ENCODE measurements around the gene STK10. TPM values are rescaled to one million over a fixed set of nuclear protein-coding genes. Genes with fewer than 3 reads are reported as not detected.

The STK10 gene
- total RNA-seq, 2 experiments from 2014 or later: 83.1 to 144 TPM

GRCh38 chr5:172119921-172120688 is 67.9 kb downstream of the STK10 start:
- Mint-ChIP-seq H3K4me3 (no peak overlapping the region), H3K27ac (peak overlapping the region; percentile 8)
- CTCF ChIA-PET: interaction anchor here (0.6 to 1.0 kb wide), 4 partner anchors 11 to 108 kb away, joined by 3 read pairs; no protein-coding TSS in a partner anchor

DNA sequence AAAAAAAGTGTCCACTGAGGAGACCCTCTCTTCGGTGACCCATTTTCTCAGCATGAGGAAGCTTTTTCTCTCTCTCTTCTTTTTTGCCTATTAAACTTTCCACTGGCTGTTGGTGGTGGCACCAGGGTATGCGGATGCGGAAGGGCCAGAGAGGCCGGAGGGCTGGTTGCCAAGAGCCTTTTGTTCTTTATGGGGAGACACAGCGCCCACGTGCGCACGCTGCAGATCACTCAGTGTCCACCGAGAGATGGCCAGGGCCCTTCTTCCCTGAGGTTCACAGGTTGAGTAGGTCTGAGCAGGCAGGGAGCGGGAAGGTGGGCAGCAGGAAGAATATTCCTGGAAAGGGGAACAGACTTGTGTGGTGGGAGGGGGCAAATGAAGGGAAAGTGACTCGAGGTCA is 69.1 kb downstream of the STK10 start:
- H3K27me3 Mint-ChIP-seq: no peaks in the 10 kb centered on the region
- H3K36me3 Mint-ChIP-seq (ENCODE audit: low read depth): peaks cover 33% of the 10 kb centered on the region
- peaks cover 43% of the 10 kb centered on the region for H3K4me1 Mint-ChIP-seq
- H3K9me3 Mint-ChIP-seq (ENCODE audit: low read depth): no peaks in the 10 kb centered on the region
- H3K27ac Mint-ChIP-seq: peak overlapping the region; percentile 75
- no peak for ATAC-seq
- no peak overlapping the region for H3K4me3 Mint-ChIP-seq
- CTCF ChIA-PET: no interaction called here
- no peak for DNase-seq
- POLR2A ChIA-PET: interaction anchor here (0.7 kb wide), 1 partner anchor 122 kb away, joined by 3 read pairs; no protein-coding TSS in a partner anchor
- intact Hi-C loops (cut with DNase I, micrococcal nuclease): loop anchor here in 1 of 2 experiments (10.0 kb wide), 1 partner anchor 656 kb away; the partner anchor contains the start of gene DUSP1

More at GRCh38 chr5:172119921-172120688, 67.9 kb downstream of the STK10 start:
- intact Hi-C loops (cut with DNase I, micrococcal nuclease): loop anchor here in 1 of 2 experiments (10.0 kb wide), 1 partner anchor 655 kb away; the partner anchor contains the start of gene DUSP1
- H3K36me3 Mint-ChIP-seq (ENCODE audit: low read depth): peaks cover 37% of the 10 kb centered on the region
- POLR2A ChIA-PET: no interaction called here
- peaks cover 3% of the 10 kb centered on the region for H3K9me3 Mint-ChIP-seq (ENCODE audit: low read depth)
- DNase-seq: no peak
- no peaks in the 10 kb centered on the region for H3K27me3 Mint-ChIP-seq
- peaks cover 40% of the 10 kb centered on the region for H3K4me1 Mint-ChIP-seq
- no peak for ATAC-seq

DNA sequence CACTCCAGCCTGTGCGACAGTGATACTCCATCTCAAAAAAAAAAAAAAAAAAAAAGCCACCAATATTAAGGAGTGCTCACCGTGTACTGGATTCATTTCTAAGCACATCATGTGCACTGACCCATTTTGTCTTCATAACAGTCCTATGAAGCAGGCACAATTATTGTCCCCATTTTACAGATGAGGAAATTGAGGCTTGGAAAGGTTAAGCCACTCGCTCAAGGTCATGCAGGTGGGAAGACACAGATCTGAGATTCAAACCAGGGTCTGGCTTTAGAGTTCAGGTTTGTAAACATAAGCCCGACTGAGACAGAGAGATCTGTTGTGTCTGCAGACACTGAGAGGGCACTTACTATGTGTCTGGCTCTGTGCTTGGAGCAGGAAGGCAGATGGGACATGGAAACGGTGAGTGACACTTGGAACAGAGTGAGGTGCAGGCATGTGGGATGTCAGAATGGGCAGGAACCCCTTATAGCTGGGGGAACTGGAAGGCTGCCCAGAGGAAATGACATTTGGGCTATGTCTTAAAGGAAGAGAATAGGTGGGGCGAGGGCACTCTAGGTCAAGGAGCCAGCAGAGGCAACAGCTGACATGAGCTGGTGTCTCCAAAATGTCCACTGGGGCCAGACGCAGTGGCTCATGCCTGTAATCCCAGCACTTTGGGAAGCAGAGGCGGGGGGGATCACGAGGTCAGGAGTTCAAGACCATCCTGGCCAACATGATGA is 69.9 kb downstream of the STK10 start:
- DNase-seq: no peak
- H3K27ac Mint-ChIP-seq: peak overlapping the region; percentile 89
- H3K4me1 Mint-ChIP-seq: peaks cover 49% of the 10 kb centered on the region
- no peaks in the 10 kb centered on the region for H3K9me3 Mint-ChIP-seq (ENCODE audit: low read depth)
- ATAC-seq: no peak
- CTCF ChIA-PET: interaction anchor here (0.9 to 2.6 kb wide), 2 partner anchors 56 to 171 kb away, joined by 3 to 9 read pairs; no protein-coding TSS in a partner anchor
- no peak overlapping the region for H3K4me3 Mint-ChIP-seq
- POLR2A ChIA-PET: no interaction called here
- H3K27me3 Mint-ChIP-seq: no peaks in the 10 kb centered on the region
- peaks cover 38% of the 10 kb centered on the region for H3K36me3 Mint-ChIP-seq (ENCODE audit: low read depth)
- intact Hi-C loops (cut with DNase I, micrococcal nuclease): loop anchor here in 1 of 2 experiments (10.0 kb wide), 1 partner anchor 657 kb away; the partner anchor contains the start of gene DUSP1

DNA sequence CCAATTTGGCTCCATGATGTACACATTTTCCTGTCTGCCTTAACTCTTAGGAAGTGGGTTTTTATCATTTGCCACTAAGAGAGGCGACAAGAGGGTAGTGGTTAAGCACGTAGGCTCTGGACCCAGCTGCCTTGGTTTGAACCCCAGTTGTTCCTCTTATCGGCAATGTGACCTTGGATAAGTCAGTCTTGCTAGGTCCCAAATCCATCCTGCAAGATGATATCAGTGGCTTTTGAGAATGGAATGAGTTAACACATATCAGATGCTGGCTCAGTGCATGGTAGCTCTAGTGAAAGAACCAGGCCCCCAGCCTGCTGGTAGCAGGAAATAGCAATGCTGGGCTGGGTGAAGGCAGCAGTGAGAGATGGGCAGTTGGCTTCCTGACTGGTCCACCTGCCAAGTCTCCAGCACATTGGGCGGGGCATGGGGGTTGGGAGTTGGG is 72.5 kb downstream of the STK10 start:
- ChIA-PET POLR2A (interaction anchor here (1.0 to 1.1 kb wide), 3 partner anchors 18 to 71 kb away, joined by 3 to 4 read pairs (median 4); no protein-coding TSS in a partner anchor), CTCF (interaction anchor here (0.6 to 2.6 kb wide), 5 partner anchors 8 to 59 kb away, joined by 3 to 9 read pairs (median 3); no protein-coding TSS in a partner anchor)
- Mint-ChIP-seq H3K4me1 (peaks cover 69% of the 10 kb centered on the region), H3K36me3 (ENCODE audit: low read depth) (peaks cover 38% of the 10 kb centered on the region), H3K27me3 (no peaks in the 10 kb centered on the region), H3K4me3 (peak overlapping the region; percentile 80), H3K27ac (peak overlapping the region; percentile 98), H3K9me3 (ENCODE audit: low read depth) (no peaks in the 10 kb centered on the region)
- intact Hi-C loops (cut with DNase I, micrococcal nuclease): loop anchor here (1.0 to 10.0 kb wide), 4 partner anchors 17 to 659 kb away; partner anchors contain the start of gene DUSP1 (in 1 of the 2)
- DNase-seq: peak; percentile 44
- no peak for ATAC-seq

DNA sequence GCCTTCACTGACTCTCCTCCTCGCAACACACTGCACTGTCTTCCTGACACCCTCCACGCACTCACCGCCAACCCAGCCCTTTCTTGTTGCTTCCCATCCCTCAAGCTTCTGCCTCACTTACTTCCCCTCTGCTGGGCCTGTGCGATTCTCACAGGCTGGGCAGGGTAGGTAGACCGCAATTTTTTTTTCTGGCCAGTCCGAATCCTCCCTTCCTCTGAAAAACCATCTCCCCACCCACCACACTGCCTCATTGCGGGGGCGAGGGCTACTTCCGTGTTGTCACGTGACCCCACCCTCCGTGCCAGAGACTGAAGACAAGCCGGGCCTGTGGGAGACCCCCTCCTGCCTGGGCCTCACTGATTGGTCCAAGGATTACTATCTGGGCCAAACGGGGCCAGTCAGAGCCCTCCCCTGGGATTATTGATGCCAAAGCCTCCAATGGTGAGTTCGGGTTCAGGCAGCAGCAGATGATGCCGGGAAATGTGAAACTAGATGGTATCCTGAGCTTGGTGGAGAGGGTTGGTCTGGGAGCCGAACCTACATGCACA is 73.1 kb downstream of the STK10 start:
- intact Hi-C loops (cut with DNase I, micrococcal nuclease): loop anchor here (1.0 to 10.0 kb wide), 5 partner anchors 18 to 660 kb away; partner anchors contain the start of gene DUSP1 (in 1 of the 2)
- POLR2A ChIA-PET: interaction anchor here (1.0 to 1.1 kb wide), 4 partner anchors 18 to 176 kb away, joined by 3 to 4 read pairs (median 4); no protein-coding TSS in a partner anchor

GRCh38 chr5:172113036-172113435 is 75.0 kb downstream of the STK10 start:
- DNase-seq (peak; percentile 87), ATAC-seq (peak; percentile 39)
- H3K4me3 Mint-ChIP-seq: peak overlapping the region; percentile 59
- POLR2A ChIA-PET: interaction anchor here (0.7 kb wide), 1 partner anchor 10 kb away, joined by 5 read pairs; no protein-coding TSS in a partner anchor
- H3K27me3 Mint-ChIP-seq: no peaks in the 10 kb centered on the region
- H3K4me1 Mint-ChIP-seq: peaks cover 75% of the 10 kb centered on the region
- CTCF ChIA-PET: interaction anchor here (1.1 kb wide), 1 partner anchor 30 kb away, joined by 4 read pairs; no protein-coding TSS in a partner anchor
- peak overlapping the region; percentile 92 for H3K27ac Mint-ChIP-seq
- H3K9me3 Mint-ChIP-seq (ENCODE audit: low read depth): no peaks in the 10 kb centered on the region
- peaks cover 38% of the 10 kb centered on the region for H3K36me3 Mint-ChIP-seq (ENCODE audit: low read depth)
- intact Hi-C loops (cut with DNase I, micrococcal nuclease): loop anchor here (1.0 to 10.0 kb wide), 3 partner anchors 46 to 662 kb away; partner anchors contain the start of gene DUSP1 (in 1 of the 2)

More for the DNA sequence above, 73.1 kb downstream of the STK10 start:
- no peaks in the 10 kb centered on the region for H3K27me3 Mint-ChIP-seq
- CTCF ChIA-PET: interaction anchor here (0.6 to 1.5 kb wide), 6 partner anchors 9 to 73 kb away, joined by 3 to 8 read pairs (median 3); partner anchors contain the start of gene STK10
- peaks cover 74% of the 10 kb centered on the region for H3K4me1 Mint-ChIP-seq
- DNase-seq (peak; percentile 92), ATAC-seq (peak; percentile 73)
- H3K9me3 Mint-ChIP-seq (ENCODE audit: low read depth): no peaks in the 10 kb centered on the region
- peaks cover 39% of the 10 kb centered on the region for H3K36me3 Mint-ChIP-seq (ENCODE audit: low read depth)
- peak overlapping the region; percentile 98 for H3K27ac Mint-ChIP-seq
- peak overlapping the region; percentile 80 for H3K4me3 Mint-ChIP-seq

DNA sequence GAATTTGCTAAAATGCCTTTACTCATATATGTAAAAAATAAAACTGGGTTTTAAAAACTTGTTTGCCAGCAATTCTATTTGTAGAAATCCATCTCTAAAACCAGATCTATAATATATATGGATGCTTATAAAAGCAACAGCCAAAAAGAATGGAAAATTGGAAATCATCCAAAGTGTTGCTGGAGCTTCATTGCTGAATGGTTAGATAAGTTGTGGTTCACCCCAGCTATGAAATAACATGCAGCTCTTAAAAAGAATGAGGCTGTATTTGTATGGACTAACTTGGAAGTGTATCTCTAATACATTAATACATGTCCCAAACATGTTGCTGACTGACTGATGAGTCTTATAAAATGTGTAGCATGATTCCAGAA is 76.2 kb downstream of the STK10 start:
- H3K4me3 Mint-ChIP-seq: peak overlapping the region; percentile 53
- peaks cover 85% of the 10 kb centered on the region for H3K4me1 Mint-ChIP-seq
- intact Hi-C loops (cut with DNase I, micrococcal nuclease): loop anchor here (1.0 to 10.0 kb wide), 12 partner anchors 21 to 663 kb away; partner anchors contain the start of genes STK10 (in 2 of the 2), DUSP1 (in 1 of the 2), FBXW11 (in 1 of the 2) and UBTD2 (in 1 of the 2)
- ChIA-PET CTCF (interaction anchor here (0.7 to 1.9 kb wide), 12 partner anchors 40 to 186 kb away, joined by 3 to 26 read pairs (median 4); partner anchors contain the start of gene STK10), POLR2A (interaction anchor here (1.1 to 1.5 kb wide), 6 partner anchors 51 to 171 kb away, joined by 3 to 21 read pairs (median 6); partner anchors contain the start of genes STK10 and UBTD2)
- peaks cover 39% of the 10 kb centered on the region for H3K36me3 Mint-ChIP-seq (ENCODE audit: low read depth)
- no peak for DNase-seq
- H3K27ac Mint-ChIP-seq: peak overlapping the region; percentile 91
- ATAC-seq: no peak
- H3K9me3 Mint-ChIP-seq (ENCODE audit: low read depth): no peaks in the 10 kb centered on the region
- H3K27me3 Mint-ChIP-seq: no peaks in the 10 kb centered on the region

GRCh38 chr5:172110921-172111851 is 76.8 kb downstream of the STK10 start:
- POLR2A ChIA-PET: interaction anchor here (0.6 to 1.5 kb wide), 7 partner anchors 52 to 354 kb away, joined by 3 to 21 read pairs (median 5); partner anchors contain the start of genes STK10 and UBTD2
- intact Hi-C loops (cut with DNase I, micrococcal nuclease): loop anchor here (1.0 to 10.0 kb wide), 12 partner anchors 22 to 664 kb away; partner anchors contain the start of genes STK10 (in 2 of the 2), DUSP1 (in 1 of the 2), FBXW11 (in 1 of the 2) and UBTD2 (in 1 of the 2)
- Mint-ChIP-seq H3K27me3 (no peaks in the 10 kb centered on the region), H3K27ac (peak overlapping the region; percentile 91), H3K36me3 (ENCODE audit: low read depth) (peaks cover 38% of the 10 kb centered on the region), H3K4me3 (peak overlapping the region; percentile 53), H3K4me1 (peaks cover 85% of the 10 kb centered on the region), H3K9me3 (ENCODE audit: low read depth) (no peaks in the 10 kb centered on the region)
- CTCF ChIA-PET: interaction anchor here (0.7 to 1.9 kb wide), 14 partner anchors 41 to 274 kb away, joined by 3 to 26 read pairs (median 4); partner anchors contain the start of gene STK10
- peak; percentile 94 for DNase-seq
- peak; percentile 87 for ATAC-seq

DNA sequence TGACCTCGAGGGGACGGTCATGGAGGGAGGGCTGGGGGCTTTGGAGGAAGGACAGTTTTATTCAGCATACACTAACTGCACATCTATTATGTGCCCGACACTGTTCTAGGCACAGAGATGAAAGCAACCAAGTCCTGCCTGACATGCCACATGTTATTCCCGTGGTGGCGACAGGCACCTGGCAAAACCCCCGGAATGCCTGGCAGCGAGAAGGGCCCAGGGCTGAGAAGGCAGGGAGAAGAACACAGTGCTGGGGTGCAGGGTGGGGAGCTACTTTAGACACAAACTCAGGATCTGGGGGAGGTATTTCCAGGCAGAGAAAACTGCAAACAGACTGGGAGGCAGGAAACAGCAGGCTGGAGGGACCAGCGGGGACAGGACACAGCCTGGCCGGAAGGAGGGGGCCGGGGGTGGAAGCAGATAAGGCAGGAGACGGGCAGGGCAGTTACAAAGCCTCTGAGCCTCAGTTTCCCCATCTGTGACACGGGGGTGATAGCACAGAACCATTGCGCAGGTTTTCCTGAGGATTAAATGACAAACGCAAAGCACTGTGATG is 77.7 kb downstream of the STK10 start:
- intact Hi-C loops (cut with DNase I, micrococcal nuclease): loop anchor here (2.0 to 10.0 kb wide), 5 partner anchors 43 to 664 kb away; partner anchors contain the start of genes DUSP1 (in 1 of the 2) and UBTD2 (in 1 of the 2)
- ChIA-PET POLR2A (interaction anchor here (0.6 to 1.5 kb wide), 4 partner anchors 63 to 353 kb away, joined by 4 to 21 read pairs (median 10); partner anchors contain the start of gene STK10), CTCF (interaction anchor here (0.6 to 6.5 kb wide), 8 partner anchors 23 to 170 kb away, joined by 3 to 51 read pairs (median 4); partner anchors contain the start of gene STK10)
- H3K9me3 Mint-ChIP-seq (ENCODE audit: low read depth): no peaks in the 10 kb centered on the region
- H3K27ac Mint-ChIP-seq: peak overlapping the region; percentile 91
- no peaks in the 10 kb centered on the region for H3K27me3 Mint-ChIP-seq
- H3K4me1 Mint-ChIP-seq: peaks cover 77% of the 10 kb centered on the region
- peak overlapping the region; percentile 34 for H3K4me3 Mint-ChIP-seq
- DNase-seq (no peak), ATAC-seq (no peak)
- peaks cover 36% of the 10 kb centered on the region for H3K36me3 Mint-ChIP-seq (ENCODE audit: low read depth)

All from activated CD4-positive, alpha-beta T cell treated with anti-CD3 and anti-CD28 coated beads for 36 hours (primary cell).